Liver (tissue), 9 donors: ENCODE measurements around the gene KRT17. TPM values are rescaled to one million over a fixed set of nuclear protein-coding genes. Genes with fewer than 3 reads are reported as not detected.

ENCODE experiments used
- DNase-seq: peaks from one replicate; pipeline ENCODE4 v3.0.0-alpha.2; 2017; ENCODE audit warnings: low spot score
- H3K27ac ChIP-seq, 2 donors: one replicate each; pipeline ENCODE4 v1.7.0; 2013; ENCODE audit warnings: inconsistent platforms in 2 of 2, low read length in 2 of 2, control low read depth in 1 of 2, low read depth in 1 of 2, mild to moderate bottlenecking in 1 of 2
- H3K27me3 ChIP-seq, 4 donors: one replicate each; pipeline versions ENCODE4 v1.6.1 to v1.7.0; 2013; ENCODE audit warnings: low read length in 3 of 4, inconsistent platforms in 1 of 4, mild to moderate bottlenecking in 1 of 4, moderate library complexity in 1 of 4; ENCODE audit not compliant: control insufficient read depth in 4 of 4, insufficient read depth in 4 of 4
- H3K36me3 ChIP-seq, 4 donors: one replicate each; pipeline versions ENCODE4 v1.6.1 to v1.7.0; 2013; ENCODE audit warnings: low read length in 3 of 4, mild to moderate bottlenecking in 3 of 4, low read depth in 1 of 4, moderate library complexity in 1 of 4; ENCODE audit not compliant: control insufficient read depth in 4 of 4, insufficient read depth in 3 of 4
- H3K4me1 ChIP-seq, 4 donors: one replicate each; pipeline versions ENCODE4 v1.6.1 to v1.7.0; 2013; ENCODE audit warnings: low read length in 3 of 4, mild to moderate bottlenecking in 3 of 4, moderate library complexity in 1 of 4; ENCODE audit not compliant: control insufficient read depth in 4 of 4, insufficient read depth in 4 of 4
- H3K4me3 ChIP-seq, 3 donors: one replicate each; pipeline versions ENCODE4 v1.6.1 to v1.7.0; 2013; ENCODE audit warnings: low read length in 3 of 3, control low read depth in 1 of 3, low read depth in 1 of 3, mild to moderate bottlenecking in 1 of 3
- H3K9ac ChIP-seq, 2 donors: one replicate each; pipeline ENCODE4 v1.7.0; 2013; ENCODE audit warnings: low read length in 2 of 2, mild to moderate bottlenecking in 2 of 2, moderate library complexity in 2 of 2, control low read depth in 1 of 2, low read depth in 1 of 2
- H3K9me3 ChIP-seq, 4 donors: one replicate each; pipeline versions ENCODE4 v1.6.1 to v1.7.0; 2013; ENCODE audit warnings: low read length in 3 of 4; ENCODE audit not compliant: control insufficient read depth in 4 of 4
- ATF3 ChIP-seq: IDR thresholded peaks from 2 replicates; pipeline ENCODE4 v1.6.1; 2016; ENCODE audit warnings: antibody characterized with exemption
- EGR1 ChIP-seq, 2 donors: IDR thresholded peaks; 2 replicates each; pipeline ENCODE4 v1.6.1; 2016 to 2018; ENCODE audit warnings: antibody characterized with exemption in 2 of 2, low read depth in 2 of 2
- FOXA1 ChIP-seq: IDR thresholded peaks from 2 replicates; pipeline ENCODE4 v1.6.1; 2016; ENCODE audit warnings: antibody characterized with exemption
- FOXA2 ChIP-seq: IDR thresholded peaks from 2 replicates; pipeline ENCODE4 v1.6.1; 2016; ENCODE audit warnings: antibody characterized with exemption
- GABPA ChIP-seq, 2 donors: IDR thresholded peaks in 1 of 2; conservative IDR thresholded peaks in 1 of 2; 2 replicates each; pipeline ENCODE4 v1.6.1; 2016; ENCODE audit warnings: antibody characterized with exemption in 2 of 2, mild to moderate bottlenecking in 1 of 2, moderate library complexity in 1 of 2
- HNF4A ChIP-seq, 2 donors: conservative IDR thresholded peaks; 2 replicates each; pipeline ENCODE4 v1.6.1; 2016; ENCODE audit warnings: antibody characterized with exemption in 2 of 2, mild to moderate bottlenecking in 2 of 2
- HNF4G ChIP-seq: IDR thresholded peaks from 2 replicates; pipeline ENCODE4 v1.6.1; 2016; ENCODE audit warnings: antibody characterized with exemption
- JUND ChIP-seq, 2 donors: IDR thresholded peaks; 2 replicates each; pipeline ENCODE4 v1.6.1; 2016; ENCODE audit warnings: antibody characterized with exemption in 2 of 2
- MAX ChIP-seq: IDR thresholded peaks from 2 replicates; pipeline ENCODE4 v1.6.1; 2016; ENCODE audit warnings: antibody characterized with exemption
- NR2F2 ChIP-seq: IDR thresholded peaks from 2 replicates; pipeline ENCODE4 v1.6.1; 2016; ENCODE audit warnings: antibody characterized with exemption
- RAD21 ChIP-seq, 2 donors: IDR thresholded peaks; 2 replicates each; pipeline ENCODE4 v1.6.1; 2016; ENCODE audit warnings: antibody characterized with exemption in 2 of 2, mild to moderate bottlenecking in 2 of 2
- SP1 ChIP-seq: IDR thresholded peaks from 2 replicates; pipeline ENCODE4 v1.6.1; 2018; ENCODE audit warnings: antibody characterized with exemption, mild to moderate bottlenecking
- TAF1 ChIP-seq: conservative IDR thresholded peaks from 2 replicates; pipeline ENCODE4 v1.6.1; 2016; ENCODE audit warnings: antibody characterized with exemption, mild to moderate bottlenecking
- ZBTB33 ChIP-seq: IDR thresholded peaks from 2 replicates; pipeline ENCODE4 v1.6.1; 2016; ENCODE audit warnings: antibody characterized with exemption
- WGBS: extraction: QIAGEN DNeasy Blood & Tissue Kit; methylation state at CpG from one replicate; pipeline ENCODE4 v1.1.7; 2013; 5-methylcytosine and 5-hydroxymethylcytosine counted together
- polyA plus RNA-seq, 2 donors: library from polyadenylated mRNA; stranded (reverse) in 1 of 2; unstranded in 1 of 2; fragments of 200-250 nt in 1 of 2; fragments of >200 nt in 1 of 2; fragmentation: Nextera tagmentation in 1 of 2; extraction: Ambion mirVana in 1 of 2; gene quantifications; one replicate each; pipeline versions ENCODE4 v1.2.1 to v1.2.3, GENCODE V29; 2013 to 2015
- total RNA-seq, 2 donors: library from RNA; depleted of rRNA; stranded (reverse); fragments of >200 nt; gene quantifications; one replicate each; pipeline ENCODE4 v1.2.3, GENCODE V29; 2014
- donor health status: healthy.
- donor health status: healthy.
- donor health status: healthy.
- donor health status: healthy.
- donor health status: healthy.

KRT17 gene
- total and polyA plus RNA-seq, 4 donors = 0.15 TPM; not detected in 3

- TF ChIP-seq ZBTB33 = no peak
- TF ChIP-seq JUND (IDR thresholded peaks at IDR 0.05) = no peak
Measured at GRCh38 chr17:41593306-41593981, 30.9 kb downstream of the KRT17 start (continued).

- no peak overlapping the region for H3K4me3 ChIP-seq
- no peak overlapping the region for H3K27ac ChIP-seq
- DNase-seq = no peak
- TF ChIP-seq EGR1 (IDR thresholded peaks at IDR 0.05; ENCODE audit: low read depth in 2 of 2) = no peak
- TF ChIP-seq GABPA (IDR thresholded peaks at IDR 0.05 in 1 of 2, conservative IDR thresholded peaks at IDR 0.05 in 1 of 2) = no peak
- TF ChIP-seq ATF3 = no peak
- TF ChIP-seq FOXA1 = no peak
- no peak for TF ChIP-seq TAF1
- no peak overlapping the region for H3K9ac ChIP-seq
- peaks cover 0 to 3% (median 0%) of the 10 kb centered on the region in 4 donors for H3K27me3 ChIP-seq
- no peaks in the 10 kb centered on the region for H3K9me3 ChIP-seq
- H3K4me1 ChIP-seq = no peaks in the 10 kb centered on the region
- WGBS = 83% methylated on average over 12 of the region's 12 CpGs
- no peaks in the 10 kb centered on the region for H3K36me3 ChIP-seq
Measured at GRCh38 chr17:41592601-41593305, 31.6 kb downstream of the KRT17 start.

GRCh38 chr17:41589301-41589700 lies 35.1 kb downstream of the KRT17 start:
- H3K27ac ChIP-seq = no peak overlapping the region
- H3K27me3 ChIP-seq = no peaks in the 10 kb centered on the region
- no peak for DNase-seq
- TF ChIP-seq FOXA1 (no peak), NR2F2 (no peak), MAX (no peak), JUND (IDR thresholded peaks at IDR 0.05) (no peak), HNF4A (conservative IDR thresholded peaks at IDR 0.05) (no peak), FOXA2 (no peak), HNF4G (no peak), RAD21 (IDR thresholded peaks at IDR 0.05) (no peak), SP1 (no peak)
- no peak overlapping the region for H3K4me3 ChIP-seq
- WGBS = 67% methylated on average over 3 of the region's 3 CpGs
- no peaks in the 10 kb centered on the region for H3K9me3 ChIP-seq
- H3K36me3 ChIP-seq = no peaks in the 10 kb centered on the region
- no peak overlapping the region for H3K9ac ChIP-seq
- no peaks in the 10 kb centered on the region for H3K4me1 ChIP-seq
